Iris pigment epithelial cell (primary cell): ENCODE results near the gene PECR.

Experiments
- DNase-seq: peaks from one replicate; pipeline ENCODE4 v3.0.0-alpha.2; 2011; ENCODE audit warnings: low read depth

Gene PECR

DNA sequence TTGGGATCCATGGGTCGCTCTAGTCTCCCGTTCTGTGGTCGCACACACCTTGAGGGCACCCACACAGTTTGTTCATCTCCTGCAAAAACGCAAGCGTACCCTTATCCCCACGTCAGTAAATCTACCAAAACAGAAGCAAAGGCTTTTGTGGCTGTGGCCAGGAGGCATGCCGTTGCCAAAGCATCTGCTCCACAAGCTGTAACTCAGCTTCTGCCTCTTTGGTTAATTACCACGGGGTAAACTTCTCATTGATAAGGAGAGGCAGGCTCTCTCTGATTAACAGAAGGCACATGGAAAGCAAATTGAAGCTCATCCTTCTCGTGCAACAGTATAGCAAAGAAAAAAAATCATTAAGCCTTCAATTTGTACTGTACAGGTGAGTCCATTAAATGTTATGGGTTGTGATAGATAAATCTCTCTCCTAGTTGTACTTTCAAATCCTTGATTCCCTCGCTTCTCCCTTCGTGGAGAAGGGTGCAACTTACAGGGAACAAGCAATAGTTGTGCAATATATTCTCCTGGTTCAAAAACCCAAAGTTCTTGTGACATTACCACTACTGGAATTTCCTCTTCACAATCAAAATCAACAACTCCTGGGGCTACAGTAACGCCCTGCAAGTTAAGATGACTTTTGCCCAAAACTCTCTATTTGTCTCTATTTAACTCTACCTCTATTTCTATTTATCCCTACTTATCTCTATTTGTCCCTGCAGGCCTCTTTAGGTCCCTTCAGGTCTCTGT, 10.3 kb downstream of the PECR start:
- DNase-seq: peak; percentile 34

- DNase-seq: no peak
Observed at GRCh38 chr2:216070195-216070594, 11.4 kb downstream of the PECR start.

DNA sequence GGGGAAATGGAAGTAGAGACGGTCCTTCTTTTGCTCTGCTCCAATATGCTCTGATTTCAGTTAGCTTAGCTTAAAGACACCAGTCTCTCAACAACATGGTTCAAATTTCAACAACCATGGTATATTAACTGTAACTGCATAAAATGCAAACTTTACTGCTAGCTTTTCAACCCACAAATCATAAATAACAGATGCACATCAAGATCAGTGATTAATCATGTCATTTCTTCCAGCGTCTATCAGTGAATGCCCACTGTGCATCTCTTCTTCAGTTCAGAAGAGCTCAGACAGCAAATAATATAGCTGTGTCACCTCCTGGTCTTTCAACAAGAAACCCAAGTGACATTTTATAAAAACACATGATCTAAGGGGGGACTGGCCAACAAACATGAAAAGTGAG, 12.6 kb downstream of the PECR start:
- no peak for DNase-seq

- DNase-seq: peak; percentile 77
Observed at GRCh38 chr2:216066230-216066629, 15.4 kb downstream of the PECR start.

DNA sequence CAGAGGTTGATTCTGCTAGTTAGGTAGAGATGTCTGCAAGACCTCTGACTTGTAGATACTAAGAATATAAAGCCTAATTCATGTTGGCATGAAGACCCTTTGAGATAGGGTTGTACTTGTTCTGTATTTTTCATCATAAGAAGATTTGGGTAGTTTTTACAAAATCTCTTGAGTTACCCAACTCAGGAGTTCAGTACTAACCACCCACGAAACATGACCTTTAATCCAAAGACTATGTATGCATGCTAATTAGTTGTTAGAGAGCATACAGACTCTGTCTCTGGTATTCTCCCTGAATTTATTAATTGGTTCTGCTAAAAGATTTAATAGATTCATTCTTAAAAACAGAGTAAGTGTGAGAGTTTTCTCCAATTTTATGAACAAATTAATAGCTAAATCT, 16.9 kb downstream of the PECR start:
- no peak for DNase-seq

GRCh38 chr2:216064014-216064630, 17.5 kb downstream of the PECR start:
- DNase-seq: peak; percentile 27

- DNase-seq: no peak
Observed at GRCh38 chr2:216059233-216059834, 22.3 kb downstream of the PECR start.

DNA sequence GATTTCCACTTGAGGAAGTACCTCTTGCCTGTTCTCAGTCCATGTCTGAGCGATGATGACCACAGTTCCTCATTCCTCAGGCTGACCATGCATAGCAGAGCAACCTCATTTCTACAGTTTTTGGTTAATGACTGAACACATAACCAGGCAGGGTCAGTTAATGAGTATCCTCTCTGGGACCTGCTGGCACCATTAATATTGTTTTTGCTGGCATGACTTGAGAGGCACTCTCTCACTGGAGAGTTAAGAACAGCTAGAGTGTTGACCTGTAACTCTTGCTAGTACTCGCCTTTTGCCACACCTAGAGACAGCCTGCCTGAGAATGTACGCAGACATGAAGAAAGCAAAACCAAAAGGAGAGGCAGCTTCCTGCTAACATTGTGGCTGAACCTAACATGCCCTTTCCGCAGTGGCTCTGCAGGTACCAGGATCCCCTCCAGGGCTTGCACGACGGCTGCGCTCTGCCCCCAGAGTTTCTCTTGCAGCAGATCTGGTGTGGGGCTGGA, 23.9 kb downstream of the PECR start:
- peak; percentile 71 for DNase-seq

GRCh38 chr2:216056739-216057138, 24.9 kb downstream of the PECR start:
- DNase-seq: no peak

GRCh38 chr2:216055680-216056079, 25.9 kb downstream of the PECR start:
- DNase-seq: no peak

GRCh38 chr2:216052420-216052819, 29.2 kb downstream of the PECR start:
- no peak for DNase-seq

DNA sequence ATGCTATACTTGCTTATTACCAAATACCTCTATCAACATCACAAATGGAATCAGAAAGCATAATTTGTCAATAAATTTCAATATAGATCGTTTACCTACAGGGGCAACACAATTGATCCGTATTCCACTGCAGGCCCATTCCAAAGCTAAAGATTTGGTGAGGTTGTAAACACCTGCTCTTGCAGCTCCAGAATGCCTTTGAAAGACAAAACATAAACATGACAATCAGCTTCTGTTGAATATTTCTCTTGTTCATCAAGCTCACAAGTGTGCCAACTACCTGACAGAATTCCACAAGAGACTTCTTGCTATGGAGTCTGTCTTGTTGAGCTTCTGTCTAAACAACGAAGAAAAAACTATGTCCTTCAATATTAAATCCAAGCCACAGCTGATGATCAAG, 30.3 kb downstream of the PECR start:
- DNase-seq: no peak

DNA sequence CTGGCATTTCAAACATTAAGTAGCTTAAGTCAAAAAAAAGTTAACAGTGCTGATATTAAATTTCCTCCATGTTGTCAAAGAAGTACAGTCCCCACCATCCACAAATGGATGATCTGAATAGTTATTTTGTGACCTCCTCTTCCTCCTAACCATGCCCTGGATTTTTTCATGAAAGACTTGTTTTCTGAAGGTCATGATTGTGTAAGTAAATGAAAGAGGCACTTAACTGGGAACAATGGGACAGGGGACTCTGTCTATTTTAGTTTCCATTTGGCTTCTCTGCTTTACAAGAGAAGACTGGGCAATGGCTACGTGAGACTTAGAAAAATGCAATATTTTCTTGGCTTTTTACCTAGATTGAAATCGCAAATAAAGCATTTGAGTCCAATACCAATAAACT, 32.2 kb downstream of the PECR start:
- DNase-seq: no peak

GRCh38 chr2:216047397-216047796, 34.2 kb downstream of the PECR start:
- DNase-seq: no peak

DNA sequence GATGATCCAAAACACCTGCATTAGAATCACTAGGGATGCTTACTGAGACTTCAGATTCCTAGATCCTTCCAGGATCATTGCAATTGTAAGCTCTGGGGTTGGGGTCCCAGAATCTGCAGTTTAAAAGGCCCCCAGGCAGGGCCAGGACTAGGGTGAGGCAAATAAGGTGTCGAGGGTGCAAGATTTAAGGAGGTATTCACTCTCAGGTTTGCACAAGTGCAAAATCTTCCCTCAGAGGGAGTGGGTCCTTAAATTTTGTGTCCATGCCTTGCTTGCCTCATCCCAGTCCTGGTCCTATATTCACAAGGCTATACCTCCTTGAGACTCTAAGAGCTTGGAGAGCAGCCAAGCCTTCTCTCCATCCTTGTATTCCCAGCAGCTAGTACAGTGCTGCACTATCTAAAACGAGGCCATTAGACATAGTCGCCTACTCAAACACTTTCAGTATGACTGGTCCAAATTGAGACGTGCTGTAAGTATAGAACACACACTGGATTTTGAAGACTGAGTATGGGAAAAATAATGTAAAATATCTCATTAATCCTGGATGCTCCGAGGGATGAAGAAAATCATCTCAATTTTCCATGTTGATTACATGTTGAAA, 36.6 kb downstream of the PECR start:
- no peak for DNase-seq

GRCh38 chr2:216043949-216044348, 37.7 kb downstream of the PECR start:
- no peak for DNase-seq

DNA sequence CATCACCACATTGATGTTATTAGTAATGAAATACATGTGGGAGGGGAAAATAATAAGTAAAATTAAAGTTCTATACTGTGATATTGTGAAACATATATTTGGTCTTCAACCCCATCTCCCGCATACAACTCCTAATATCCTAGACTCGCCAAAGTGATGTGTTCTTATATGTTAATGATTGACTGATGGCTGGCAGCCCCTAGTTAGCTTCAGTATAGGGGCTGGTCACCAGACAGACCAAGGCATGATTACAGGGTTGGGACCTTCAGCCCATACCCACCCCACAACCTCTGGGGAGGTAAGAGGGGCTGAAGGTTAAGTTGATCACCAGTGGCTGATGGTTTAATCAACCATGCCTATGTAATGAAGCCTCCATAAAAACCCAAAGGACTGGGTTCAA, 40.2 kb downstream of the PECR start:
- DNase-seq: no peak

DNA sequence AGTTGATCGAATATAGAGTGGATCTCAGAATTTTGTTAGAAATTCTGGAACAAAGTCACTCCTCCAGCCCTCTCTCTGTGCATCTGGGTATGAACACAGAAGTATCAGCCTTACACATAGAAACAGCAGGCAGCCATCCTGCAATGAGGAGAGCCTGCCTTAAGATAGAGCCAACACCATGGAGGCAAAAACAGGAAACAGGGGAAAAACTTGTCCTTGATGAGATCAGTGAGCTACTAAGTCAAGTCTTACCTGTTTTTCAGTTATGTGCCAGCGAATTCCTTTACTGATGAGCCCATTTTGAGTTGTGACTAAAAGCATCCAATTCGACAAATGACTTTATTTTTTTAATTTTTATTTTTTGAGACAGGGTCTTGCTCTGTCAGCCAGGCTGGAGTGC, 41.7 kb downstream of the PECR start:
- no peak for DNase-seq

GRCh38 chr2:216034065-216034464, 47.5 kb downstream of the PECR start:
- peak; percentile 83 for DNase-seq

- DNase-seq: no peak
Observed at GRCh38 chr2:216033403-216033802, 48.2 kb downstream of the PECR start.

DNA sequence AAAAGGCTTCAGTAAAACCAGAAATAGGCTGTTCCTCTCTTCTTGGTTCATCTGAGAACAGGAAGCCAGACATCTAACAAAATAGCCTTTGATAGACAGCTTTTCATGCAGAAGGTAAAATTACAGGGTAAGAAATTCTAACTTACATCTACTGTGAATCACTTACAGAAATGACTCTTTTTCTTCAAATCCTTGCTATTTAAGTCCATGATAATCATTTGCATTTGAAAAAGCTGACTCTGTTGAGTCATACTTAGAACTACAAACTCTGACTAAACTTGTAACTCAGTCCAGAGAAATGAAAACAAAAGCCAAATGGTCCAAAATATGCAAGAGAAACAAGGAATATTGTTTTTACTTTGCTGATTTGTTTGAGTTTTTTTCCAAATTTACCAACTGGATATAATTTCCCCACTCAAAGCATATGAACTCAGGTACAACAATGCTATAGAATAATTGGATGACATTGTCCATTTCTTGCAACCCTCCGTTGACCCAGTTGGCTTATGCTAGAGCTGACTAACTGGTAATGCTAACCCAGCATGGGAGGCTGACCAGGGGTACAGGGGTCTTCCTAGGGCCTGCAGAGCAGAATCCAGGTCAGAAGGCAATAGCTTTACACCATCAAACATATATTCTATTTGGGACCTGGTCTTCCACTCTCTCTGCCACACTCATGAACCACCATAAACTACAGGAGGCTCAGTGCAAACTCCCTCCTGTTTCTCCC, 49.5 kb downstream of the PECR start:
- DNase-seq: peak; percentile 86

DNA sequence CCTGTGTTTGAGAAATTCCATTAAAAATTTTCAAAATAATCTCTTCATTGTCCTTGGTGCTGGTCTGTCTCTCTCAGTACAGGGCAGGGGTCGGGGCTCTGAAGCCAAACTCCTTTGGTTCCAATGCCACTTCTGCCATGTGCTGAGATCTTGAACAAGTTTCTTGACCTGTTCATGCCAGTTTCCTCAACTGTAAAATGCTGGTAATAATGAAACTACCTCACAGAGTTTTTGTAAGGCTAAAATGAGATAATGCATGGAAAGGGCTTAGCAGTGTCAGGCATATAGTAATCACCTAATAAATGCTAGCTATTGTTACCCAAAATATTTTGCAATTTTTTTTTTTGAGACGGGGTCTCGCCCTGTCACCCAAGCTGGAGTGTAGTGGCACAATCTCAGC, 51.4 kb downstream of the PECR start:
- no peak for DNase-seq
